Prostate gland (tissue), 2 donors: ENCODE data around the gene CFAP46.

Experiments
- CTCF ChIP-seq, 4 experiments: fragments of 200-600 bp in 2 of 4; fragments of 450-650 bp in 2 of 4; sonication (generic) in 2 of 4; IDR thresholded peaks; 1 replicate in 3 of 4; 2 replicates in 1 of 4; pipeline ENCODE4 v1.5.1; 2016 to 2019; ENCODE audit warnings: antibody characterized with exemption in 4 of 4, mild to moderate bottlenecking in 2 of 4, moderate library complexity in 2 of 4
- POLR2A ChIP-seq: fragments of 450-650 bp; IDR thresholded peaks from one replicate; pipeline ENCODE4 v1.6.1; 2016; ENCODE audit warnings: antibody characterized with exemption, mild to moderate bottlenecking
- POLR2AphosphoS5 ChIP-seq: sonication (generic); formaldehyde crosslinking; IDR thresholded peaks from one replicate; pipeline ENCODE4 v1.6.1; 2017; ENCODE audit warnings: antibody characterized with exemption

- TF ChIP-seq CTCF (IDR thresholded peaks at IDR 0.05) (no peak), POLR2AphosphoS5 (no peak), POLR2A (no peak)
Measured at GRCh38 chr10:132907821-132908620, 34.3 kb downstream of the CFAP46 start.
